GM18870 (cell line): ENCODE data around the gene NANOS3.

Experiments used
- ATAC-seq: cut with Tn5 transposase; IDR thresholded peaks from one replicate; pipeline ENCODE4 v1.9.1; 2021; ENCODE audit warnings: moderate library complexity; ENCODE audit not compliant: unreplicated experiment

The NANOS3 gene

GRCh38 chr19:13861714-13862531 is 15.0 kb upstream of the NANOS3 start:
- no peak for ATAC-seq

GRCh38 chr19:13864046-13864666 is 12.8 kb upstream of the NANOS3 start:
- no peak for ATAC-seq

DNA sequence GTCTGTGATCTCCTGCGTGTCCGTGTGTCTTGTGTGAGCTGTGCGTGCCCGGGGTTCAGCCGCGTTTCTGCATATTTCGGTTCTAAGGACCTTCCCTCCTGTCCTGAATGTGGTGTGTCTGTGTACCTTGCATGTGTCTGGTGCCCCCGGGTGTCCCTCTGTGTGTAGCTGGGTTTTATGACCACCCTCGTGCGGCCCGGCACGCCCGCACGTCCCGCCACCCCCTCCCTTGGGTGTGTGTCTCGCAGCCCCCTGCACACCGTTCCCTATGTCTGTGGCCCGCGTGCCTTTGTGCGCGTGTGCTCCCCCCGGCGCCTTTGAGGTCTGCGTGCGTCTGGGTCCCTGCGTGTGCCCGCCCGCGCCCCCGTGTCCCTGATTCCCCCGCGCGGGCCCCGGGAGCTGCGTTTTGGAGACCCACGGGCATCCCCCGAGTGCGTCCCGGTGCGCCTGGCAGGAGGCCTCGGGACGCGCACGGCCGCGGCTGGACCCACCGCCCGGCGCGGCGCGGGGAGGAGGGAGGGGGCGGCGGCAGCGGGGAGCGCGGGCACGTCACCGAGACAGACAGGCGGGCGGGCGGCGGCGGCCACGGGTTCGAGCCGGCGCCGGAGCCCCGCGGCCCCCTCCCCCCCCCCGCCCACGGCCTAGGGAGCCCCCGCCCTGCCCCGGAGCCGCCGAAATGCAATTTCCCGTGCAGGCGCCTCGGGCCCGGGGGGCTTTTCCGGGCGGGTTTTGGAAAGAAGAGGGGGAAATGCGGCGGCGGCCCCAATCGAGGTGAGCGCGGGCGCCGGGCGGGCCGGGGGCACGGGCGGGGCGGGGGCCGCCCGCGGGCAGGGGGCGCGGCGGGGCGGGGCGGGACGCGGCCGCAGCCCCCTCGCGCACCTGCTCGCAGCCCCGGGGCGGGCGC is 12.0 kb upstream of the NANOS3 start:
- no peak for ATAC-seq

DNA sequence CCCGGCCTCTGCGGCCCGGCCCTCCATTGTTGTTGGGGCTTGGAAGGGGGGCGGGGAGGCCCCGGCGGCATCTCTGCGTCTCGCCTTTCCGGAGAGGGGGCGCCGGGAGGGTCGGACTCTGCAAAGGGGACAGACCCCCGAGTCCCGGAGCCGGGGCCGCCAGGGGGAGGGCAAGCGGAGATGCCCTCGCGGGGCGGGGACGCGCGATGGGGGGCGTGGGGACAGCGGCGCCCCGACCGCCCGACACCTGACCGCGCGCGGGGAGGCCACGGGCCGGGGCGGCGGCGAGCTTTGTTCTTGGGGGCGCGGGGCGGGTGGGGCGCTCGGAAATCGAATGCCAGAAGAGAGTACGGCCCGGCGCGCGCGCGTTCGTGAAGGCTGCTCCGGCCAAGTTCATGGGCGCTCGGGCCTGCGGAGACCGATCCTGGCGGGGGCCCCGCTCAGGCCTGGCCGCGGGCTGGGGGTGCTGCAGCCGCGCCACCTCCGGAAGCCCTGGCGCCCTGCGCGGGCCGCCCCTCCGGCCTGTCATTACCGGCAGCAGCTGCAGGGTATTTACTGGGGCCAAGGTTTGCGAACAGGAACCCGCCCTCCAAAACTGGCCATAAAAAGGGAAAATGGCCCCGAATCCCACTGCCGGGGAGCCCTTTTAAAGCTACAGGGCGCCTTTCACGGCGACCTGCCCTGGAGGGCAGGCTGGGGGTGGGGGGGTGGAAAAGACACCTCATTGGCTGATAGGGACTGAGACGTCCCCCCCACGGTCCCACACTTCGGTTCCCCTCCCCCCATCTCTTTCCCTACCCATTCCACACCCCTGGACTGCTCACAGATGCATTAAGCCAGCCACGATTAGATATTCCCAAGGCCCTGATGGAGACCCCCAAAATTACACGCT is 11.1 kb upstream of the NANOS3 start:
- ATAC-seq: no peak

DNA sequence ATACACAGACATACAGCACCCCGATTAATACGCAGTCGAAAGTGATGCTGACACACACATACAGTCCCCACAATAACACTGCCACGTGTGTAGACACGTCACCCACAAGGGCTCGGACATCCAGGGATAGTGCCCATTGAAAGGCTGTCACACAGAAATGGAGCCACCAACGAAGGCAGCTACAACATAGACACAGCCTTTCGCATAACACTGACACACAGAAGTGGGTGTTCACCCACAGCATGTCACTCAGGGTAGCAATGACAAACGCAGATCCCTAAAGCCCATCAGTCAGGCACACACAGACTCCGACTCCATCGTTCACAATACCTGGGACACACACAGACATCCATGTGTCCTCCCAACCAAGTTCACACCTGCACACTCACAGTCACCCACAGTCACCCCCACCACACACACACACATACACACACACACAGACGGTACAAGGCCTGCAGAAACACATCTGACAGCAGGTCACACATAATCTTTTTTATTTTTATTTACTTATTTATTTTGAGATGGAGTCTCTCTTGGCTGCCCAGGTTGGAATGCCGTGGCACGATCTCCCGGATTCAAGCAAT is 10.4 kb upstream of the NANOS3 start:
- no peak for ATAC-seq

GRCh38 chr19:13868663-13869062 is 8.3 kb upstream of the NANOS3 start:
- no peak for ATAC-seq

GRCh38 chr19:13869281-13869680 is 7.7 kb upstream of the NANOS3 start:
- ATAC-seq: no peak

DNA sequence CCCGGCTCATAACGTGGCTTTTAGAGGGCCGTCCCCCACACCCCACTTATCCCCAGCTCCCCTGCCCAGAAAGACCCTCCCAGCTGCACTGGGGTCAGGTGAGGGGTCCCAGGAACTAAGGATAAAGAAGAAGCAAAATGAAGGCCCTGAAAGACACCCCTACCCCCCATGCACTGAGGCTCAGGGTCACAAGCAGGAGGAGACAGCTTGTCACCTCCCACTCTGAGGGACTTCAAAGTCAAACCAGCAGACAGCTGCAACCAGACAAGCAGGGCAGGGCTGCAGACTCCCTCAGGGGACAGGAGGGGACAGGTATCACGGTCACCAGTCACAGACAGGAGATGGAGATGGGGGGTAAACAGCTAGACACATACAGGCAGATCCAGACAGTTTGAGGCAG is 6.1 kb upstream of the NANOS3 start:
- ATAC-seq: no peak

DNA sequence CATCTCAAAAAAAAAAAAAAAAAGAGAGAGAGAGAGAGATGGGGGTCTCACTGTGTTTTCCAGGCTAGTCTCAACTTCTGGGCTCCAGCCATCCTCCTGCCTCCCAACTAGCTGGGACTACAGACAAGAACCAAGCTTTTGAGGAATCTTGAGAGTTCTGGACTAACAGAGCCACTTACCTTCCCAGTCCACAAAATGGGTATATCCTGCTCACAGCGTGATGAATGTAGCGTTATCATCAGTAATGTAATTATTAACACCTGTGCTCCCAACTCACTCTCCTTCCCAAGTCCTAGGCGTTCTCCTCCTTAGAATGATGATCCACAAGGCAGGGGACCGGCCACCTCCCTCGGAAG is 4.6 kb upstream of the NANOS3 start:
- ATAC-seq: no peak

DNA sequence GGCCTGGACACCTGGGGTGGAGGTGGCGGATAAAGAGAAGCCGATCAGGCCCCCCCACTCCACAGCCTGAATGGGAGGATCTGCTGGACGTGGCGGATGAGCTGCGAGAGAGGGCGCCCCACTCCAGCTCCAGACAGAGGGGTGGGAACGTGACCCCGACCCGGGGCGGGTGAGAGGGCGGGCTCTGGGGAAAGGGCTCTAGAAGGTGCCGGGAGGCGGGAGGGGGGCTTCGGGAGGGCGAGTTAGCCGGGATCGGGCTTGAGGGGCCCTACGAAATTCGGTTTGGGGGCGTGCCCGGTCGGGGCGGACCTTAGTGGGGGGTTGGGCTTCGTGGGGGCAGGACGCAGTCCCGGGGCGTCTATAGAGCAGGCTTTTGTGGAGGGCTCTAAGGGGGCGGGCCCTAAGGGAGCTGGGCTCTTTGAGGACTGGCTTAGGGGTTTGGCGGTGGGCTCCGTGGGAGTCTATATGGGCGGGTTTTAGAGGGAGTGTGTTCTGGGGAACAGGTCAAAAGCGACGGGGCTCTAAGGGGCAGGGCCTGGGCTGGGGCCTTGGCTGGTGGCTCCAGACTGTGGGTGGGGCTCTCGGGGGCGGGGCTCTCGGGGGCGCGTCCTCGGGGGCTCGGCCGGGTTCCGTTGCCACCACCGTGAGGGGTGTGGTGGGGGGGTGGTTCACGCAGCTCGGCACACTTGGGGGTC is 4.1 kb upstream of the NANOS3 start:
- ATAC-seq: no peak

DNA sequence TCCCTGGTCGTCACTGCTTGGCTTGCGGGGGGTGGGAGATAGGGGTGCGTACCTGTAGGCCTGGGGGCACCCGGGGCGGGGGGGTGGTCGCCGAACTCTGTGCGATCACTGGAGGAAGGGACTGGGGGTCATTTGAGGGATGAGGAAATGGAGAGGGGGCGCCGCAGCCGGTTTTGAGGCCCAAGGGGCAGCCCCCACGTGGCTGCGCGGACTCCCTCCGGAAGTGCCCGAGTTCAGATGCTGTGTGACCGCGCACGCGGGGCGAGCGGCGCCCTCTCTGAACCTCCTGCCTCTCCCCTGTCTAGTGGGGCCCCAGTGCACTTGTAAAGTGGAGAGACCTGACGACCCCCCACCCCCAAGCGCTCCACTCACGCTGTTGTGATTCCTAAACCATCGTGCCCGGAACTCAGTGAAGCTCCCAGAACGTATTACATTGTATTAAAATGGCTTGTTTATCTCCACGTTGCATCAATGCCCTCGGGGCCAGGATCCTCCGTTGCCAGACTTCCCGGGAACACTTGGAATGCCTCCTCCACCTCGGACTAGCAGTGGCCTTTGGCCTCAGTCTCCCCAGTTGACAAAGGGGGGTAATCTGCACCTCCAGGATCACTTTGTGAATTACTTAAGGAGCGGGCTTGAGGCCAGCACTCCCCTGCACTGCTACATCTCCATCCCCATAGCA is 3.0 kb upstream of the NANOS3 start:
- ATAC-seq: no peak

- ATAC-seq: no peak
Observed at GRCh38 chr19:13875824-13876223, 1.1 kb upstream of the NANOS3 start.

DNA sequence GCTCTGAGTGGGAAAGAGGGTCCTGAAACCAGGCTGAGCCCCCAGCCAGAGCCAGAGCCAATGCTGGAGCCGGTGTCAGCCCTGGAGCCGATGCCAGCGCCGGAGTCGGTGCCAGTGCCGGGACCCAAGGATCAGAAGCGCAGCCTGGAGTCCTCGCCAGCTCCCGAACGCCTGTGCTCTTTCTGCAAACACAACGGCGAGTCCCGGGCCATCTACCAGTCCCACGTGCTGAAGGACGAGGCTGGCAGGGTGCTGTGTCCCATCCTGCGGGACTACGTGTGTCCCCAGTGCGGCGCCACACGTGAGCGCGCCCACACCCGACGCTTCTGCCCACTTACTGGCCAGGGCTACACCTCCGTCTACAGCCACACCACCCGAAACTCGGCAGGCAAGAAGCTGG is 369 bp downstream of the NANOS3 start:
- no peak for ATAC-seq

DNA sequence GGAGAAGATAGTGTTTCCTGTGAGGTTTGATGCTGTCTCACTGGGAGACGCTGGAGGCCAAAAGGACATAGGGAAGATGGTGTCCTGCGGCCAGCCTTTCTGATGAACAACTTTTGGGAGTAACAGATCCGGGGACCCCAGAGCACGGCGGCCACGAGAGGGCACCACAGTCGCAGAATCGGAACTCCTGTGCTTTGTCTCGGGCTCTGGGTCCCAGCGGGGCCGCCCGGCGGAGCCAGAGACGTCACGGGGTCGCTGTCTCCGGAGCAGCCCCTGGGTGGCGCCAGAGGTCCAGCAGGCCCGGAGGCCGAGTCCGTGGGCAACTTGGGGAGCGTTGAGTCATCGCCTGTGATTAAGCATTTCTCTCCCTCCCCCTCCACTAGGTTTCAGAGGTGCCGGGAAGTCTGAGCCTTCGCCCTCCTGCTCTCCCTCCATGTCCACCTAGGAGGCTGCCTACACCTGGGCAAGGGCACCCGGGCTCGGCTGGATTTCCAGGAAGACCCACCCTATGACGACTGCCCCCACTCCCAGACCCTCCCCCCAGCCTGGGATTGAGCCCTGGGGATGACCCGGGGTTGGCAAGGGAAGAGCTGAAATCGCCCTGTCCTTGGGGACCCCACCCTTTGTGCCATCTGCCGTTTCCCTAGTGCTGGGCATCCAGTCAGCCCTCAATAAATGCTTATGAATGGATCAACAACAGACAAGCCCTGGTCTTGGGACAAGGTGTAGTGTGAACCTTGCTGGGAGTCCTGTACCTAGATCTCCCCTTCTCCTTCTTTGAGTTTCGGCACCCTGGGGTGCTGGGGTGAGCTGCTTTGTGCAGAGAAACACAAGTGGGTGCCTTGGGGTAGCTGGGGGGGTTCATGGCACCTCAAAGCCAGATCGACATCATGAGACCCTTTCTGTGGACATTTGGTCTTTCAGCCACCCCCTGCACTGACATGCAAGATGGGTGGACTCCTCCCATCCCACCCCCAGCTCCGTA is 3.4 kb downstream of the NANOS3 start:
- ATAC-seq: peak; percentile 56

GRCh38 chr19:13881251-13881691 is 4.3 kb downstream of the NANOS3 start:
- no peak for ATAC-seq

GRCh38 chr19:13881692-13882418 is 4.9 kb downstream of the NANOS3 start:
- no peak for ATAC-seq

DNA sequence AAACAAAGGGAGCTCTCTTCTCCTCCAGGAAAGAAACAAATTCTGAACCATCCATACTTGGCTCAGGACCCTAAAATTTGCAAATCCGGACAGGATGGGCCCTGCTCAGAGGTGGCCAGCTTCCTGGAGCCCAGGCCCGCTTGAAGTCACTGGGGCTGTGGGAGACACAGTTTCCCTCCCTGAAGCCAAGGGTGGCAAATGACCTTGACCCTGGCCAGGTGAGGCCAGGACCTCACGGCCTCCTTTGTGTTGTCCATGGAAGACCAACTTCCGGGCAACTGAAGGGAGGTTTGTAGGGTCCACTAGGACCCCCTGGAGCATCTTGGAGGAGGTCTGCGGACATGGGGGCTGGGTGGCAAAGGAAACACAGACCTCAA is 5.5 kb downstream of the NANOS3 start:
- ATAC-seq: no peak
